SU-DHL-6 (cell line): ENCODE data around the gene MYBPC3.

ENCODE experiments used
- H2AFZ ChIP-seq: fragments of 200-600 bp; sonication (generic); 2 replicates; pipeline ENCODE4 v1.6.1; 2014; ENCODE audit warnings: low read depth, mild to moderate bottlenecking, moderate library complexity, mixed read lengths, antibody characterized with exemption, low read length; ENCODE audit not compliant: severe bottlenecking
- H3F3A ChIP-seq: fragments of 200-600 bp; shearing (Covaris generic); 2 replicates; pipeline ENCODE4 v1.6.0; 2016; ENCODE audit warnings: antibody characterized with exemption, mild to moderate bottlenecking; ENCODE audit not compliant: insufficient read depth
- H3K27ac ChIP-seq: fragments of 200-600 bp; sonication (generic); 2 replicates; pipeline ENCODE4 v1.5.1; 2016; ENCODE audit warnings: low read depth, mild to moderate bottlenecking, low read length, moderate library complexity, mixed read lengths
- H3K27me3 ChIP-seq: fragments of 200-600 bp; sonication (generic), shearing (Covaris generic); 2 replicates; pipeline ENCODE4 v1.6.0; 2014; ENCODE audit warnings: mild to moderate bottlenecking, low read length
- H3K36me3 ChIP-seq: fragments of 200-600 bp; sonication (generic); 2 replicates; pipeline ENCODE4 v1.6.1; 2014; ENCODE audit warnings: mild to moderate bottlenecking, low read length, mixed read lengths
- H3K4me2 ChIP-seq: fragments of 300-600, 200-600 bp; shearing (Covaris generic), sonication (generic); 2 replicates; pipeline ENCODE4 v1.6.0; 2014; ENCODE audit warnings: low read length, low read depth, mild to moderate bottlenecking; ENCODE audit not compliant: poor library complexity, severe bottlenecking
- H3K4me3 ChIP-seq: fragments of 200-600 bp; sonication (generic); 2 replicates; pipeline ENCODE4 v1.5.1; 2014; ENCODE audit warnings: antibody characterized with exemption, low read length, mild to moderate bottlenecking, mixed read lengths; ENCODE audit not compliant: insufficient read depth, poor library complexity, severe bottlenecking
- H3K79me2 ChIP-seq: fragments of 200-600 bp; sonication (generic); 2 replicates; pipeline ENCODE4 v1.6.1; 2014; ENCODE audit warnings: mild to moderate bottlenecking, low read length, moderate library complexity; ENCODE audit not compliant: insufficient read depth
- H3K9ac ChIP-seq: fragments of 200-600 bp; sonication (generic); 2 replicates; pipeline ENCODE4 v1.7.0; 2014; ENCODE audit warnings: mild to moderate bottlenecking, low read length
- H3K9me2 ChIP-seq: fragments of 200-600 bp; sonication (generic); replicated peaks from 2 replicates; pipeline ENCODE4 v1.6.1; 2014; ENCODE audit warnings: low read length; ENCODE audit not compliant: insufficient read depth
- H3K9me3 ChIP-seq: fragments of 200-600 bp; sonication (generic); 2 replicates; pipeline ENCODE4 v1.6.1; 2014; ENCODE audit warnings: low read length, mixed read lengths; ENCODE audit not compliant: insufficient read depth
- H4K20me1 ChIP-seq: fragments of 200-600 bp; sonication (generic); 2 replicates; pipeline ENCODE4 v1.6.1; 2014; ENCODE audit warnings: low read depth, mild to moderate bottlenecking, antibody characterized with exemption, low read length, moderate library complexity, mixed read lengths
- EZH2phosphoT487 ChIP-seq: fragments of 200-600 bp; sonication (generic), shearing (Covaris generic); conservative IDR thresholded peaks from 2 replicates; pipeline ENCODE4 v1.6.1; 2018; ENCODE audit warnings: mild to moderate bottlenecking, antibody characterized with exemption, low read length, moderate library complexity, mixed read lengths
- TF ChIP-seq, protein P1 (sequence below): fragments of 200-600 bp; sonication (generic); IDR thresholded peaks from one replicate; pipeline ENCODE4 v1.5.1; 2017; ENCODE audit warnings: antibody characterized with exemption, mild to moderate bottlenecking, low read length, moderate library complexity; ENCODE audit not compliant: insufficient read depth, poor library complexity, severe bottlenecking

MYBPC3 gene

DNA sequence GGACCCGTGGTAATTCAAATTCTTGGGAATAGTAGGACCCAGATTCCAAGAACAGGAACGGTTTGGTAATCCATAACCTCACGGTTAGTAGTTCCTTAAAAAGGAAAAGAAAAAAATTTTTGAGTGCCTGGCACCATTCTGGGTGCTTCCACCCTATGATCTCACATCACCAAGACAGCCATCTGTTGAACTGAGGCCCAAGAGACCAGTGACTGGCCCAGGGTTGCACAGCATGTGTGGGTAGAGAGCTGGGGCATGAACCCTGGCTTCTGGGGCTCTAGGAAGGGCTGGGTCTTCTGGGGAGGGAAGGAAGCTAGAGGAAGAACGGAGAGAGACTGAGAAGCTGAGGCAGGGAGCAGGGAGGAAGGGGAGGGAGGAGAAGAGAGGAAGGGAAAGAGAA, 30.6 kb upstream of the MYBPC3 start:
- H3K79me2 ChIP-seq, result peaks cover 3% of the 10 kb centered on the region
- no peak overlapping the region for H2AFZ ChIP-seq
- H3K36me3 ChIP-seq, result no peaks in the 10 kb centered on the region
- TF ChIP-seq, protein P1, sequence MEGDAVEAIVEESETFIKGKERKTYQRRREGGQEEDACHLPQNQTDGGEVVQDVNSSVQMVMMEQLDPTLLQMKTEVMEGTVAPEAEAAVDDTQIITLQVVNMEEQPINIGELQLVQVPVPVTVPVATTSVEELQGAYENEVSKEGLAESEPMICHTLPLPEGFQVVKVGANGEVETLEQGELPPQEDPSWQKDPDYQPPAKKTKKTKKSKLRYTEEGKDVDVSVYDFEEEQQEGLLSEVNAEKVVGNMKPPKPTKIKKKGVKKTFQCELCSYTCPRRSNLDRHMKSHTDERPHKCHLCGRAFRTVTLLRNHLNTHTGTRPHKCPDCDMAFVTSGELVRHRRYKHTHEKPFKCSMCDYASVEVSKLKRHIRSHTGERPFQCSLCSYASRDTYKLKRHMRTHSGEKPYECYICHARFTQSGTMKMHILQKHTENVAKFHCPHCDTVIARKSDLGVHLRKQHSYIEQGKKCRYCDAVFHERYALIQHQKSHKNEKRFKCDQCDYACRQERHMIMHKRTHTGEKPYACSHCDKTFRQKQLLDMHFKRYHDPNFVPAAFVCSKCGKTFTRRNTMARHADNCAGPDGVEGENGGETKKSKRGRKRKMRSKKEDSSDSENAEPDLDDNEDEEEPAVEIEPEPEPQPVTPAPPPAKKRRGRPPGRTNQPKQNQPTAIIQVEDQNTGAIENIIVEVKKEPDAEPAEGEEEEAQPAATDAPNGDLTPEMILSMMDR, result no peak
- no peak for TF ChIP-seq EZH2phosphoT487
- no peaks in the 10 kb centered on the region for H3K9me2 ChIP-seq
- H3K4me2 ChIP-seq, result no peak overlapping the region
- H3K27me3 ChIP-seq, result no peaks in the 10 kb centered on the region
- H3K9ac ChIP-seq, result no peak overlapping the region
- no peak overlapping the region for H3K4me3 ChIP-seq
- H4K20me1 ChIP-seq, result no peaks in the 10 kb centered on the region
- no peaks in the 10 kb centered on the region for H3K9me3 ChIP-seq
- H3F3A ChIP-seq, result no peaks in the 10 kb centered on the region
- H3K27ac ChIP-seq, result no peak overlapping the region

DNA sequence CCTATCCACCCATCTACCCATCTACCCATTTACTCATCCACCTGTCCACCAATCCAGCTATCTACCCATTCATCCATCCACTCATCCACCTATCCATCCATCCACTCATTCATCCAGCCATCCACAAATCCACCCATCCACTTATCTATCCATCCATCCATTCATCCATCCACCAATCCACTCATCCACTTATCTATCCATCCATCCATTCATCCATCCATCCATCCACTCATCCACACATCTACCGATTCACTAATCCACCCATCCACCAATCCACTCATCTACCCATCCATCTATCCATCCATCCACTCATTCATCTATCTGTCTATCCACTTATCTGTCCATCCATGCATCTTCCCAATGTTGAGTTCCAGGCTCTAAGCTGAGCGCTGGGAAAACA, 27.6 kb upstream of the MYBPC3 start:
- Histone ChIP-seq H3K9ac (no peak overlapping the region), H3F3A (no peaks in the 10 kb centered on the region), H4K20me1 (no peaks in the 10 kb centered on the region), H3K9me3 (no peaks in the 10 kb centered on the region), H3K27ac (no peak overlapping the region), H3K9me2 (no peaks in the 10 kb centered on the region), H3K79me2 (peaks cover 26% of the 10 kb centered on the region), H2AFZ (no peak overlapping the region), H3K4me3 (no peak overlapping the region), H3K27me3 (no peaks in the 10 kb centered on the region), H3K36me3 (no peaks in the 10 kb centered on the region), H3K4me2 (no peak overlapping the region)
- TF ChIP-seq, protein P1, result no peak
- TF ChIP-seq EZH2phosphoT487, result no peak

DNA sequence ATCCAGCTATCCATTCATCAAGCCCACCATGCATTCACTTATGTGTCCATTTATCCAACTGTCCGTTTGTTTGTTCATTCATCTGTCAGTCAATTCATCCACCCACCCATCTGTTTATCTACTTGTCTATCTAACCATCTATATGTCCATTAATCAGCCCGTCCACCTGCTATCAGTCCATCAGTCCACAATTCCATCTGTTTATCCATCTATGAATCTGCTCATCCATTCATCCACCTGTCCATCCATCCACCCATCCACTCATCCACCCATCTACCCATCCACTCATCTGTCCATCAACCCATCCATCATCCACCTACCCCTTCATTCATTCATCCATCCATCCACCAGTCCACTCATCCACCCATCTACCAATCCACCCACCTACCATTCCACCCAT, 26.8 kb upstream of the MYBPC3 start:
- no peaks in the 10 kb centered on the region for H3K27me3 ChIP-seq
- H4K20me1 ChIP-seq, result no peaks in the 10 kb centered on the region
- no peaks in the 10 kb centered on the region for H3F3A ChIP-seq
- H3K9ac ChIP-seq, result no peak overlapping the region
- no peaks in the 10 kb centered on the region for H3K9me3 ChIP-seq
- no peaks in the 10 kb centered on the region for H3K9me2 ChIP-seq
- no peak overlapping the region for H3K4me3 ChIP-seq
- TF ChIP-seq, protein P1, result no peak
- no peak for TF ChIP-seq EZH2phosphoT487
- no peak overlapping the region for H3K27ac ChIP-seq
- peaks cover 26% of the 10 kb centered on the region for H3K79me2 ChIP-seq
- H3K4me2 ChIP-seq, result peak overlapping the region; percentile 79
- no peak overlapping the region for H2AFZ ChIP-seq
- no peaks in the 10 kb centered on the region for H3K36me3 ChIP-seq

DNA sequence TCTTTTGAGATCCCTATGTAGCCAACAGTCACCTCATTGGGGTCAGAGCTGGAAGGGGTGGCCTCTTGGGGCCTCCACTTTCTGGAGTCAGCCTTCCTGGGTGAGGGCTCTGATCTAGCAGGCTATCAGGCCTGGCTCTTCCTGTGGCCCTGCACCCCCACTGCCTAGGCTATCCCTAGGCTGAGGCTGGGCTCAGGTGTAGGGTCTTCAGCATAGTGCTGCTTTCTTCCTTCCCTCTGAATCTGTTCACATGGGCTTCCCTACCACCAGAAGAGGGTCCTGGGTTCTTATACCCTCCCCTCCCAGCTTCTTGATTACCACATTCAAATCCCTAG, 26.3 kb upstream of the MYBPC3 start:
- Histone ChIP-seq H3K9ac (peak overlapping the region; percentile 97), H3K9me2 (no peaks in the 10 kb centered on the region), H3K9me3 (no peaks in the 10 kb centered on the region), H3K79me2 (peaks cover 26% of the 10 kb centered on the region), H4K20me1 (no peaks in the 10 kb centered on the region), H2AFZ (peak overlapping the region; percentile 81), H3F3A (no peaks in the 10 kb centered on the region), H3K27ac (peak overlapping the region; percentile 90), H3K36me3 (no peaks in the 10 kb centered on the region), H3K4me3 (peak overlapping the region; percentile 74), H3K27me3 (no peaks in the 10 kb centered on the region), H3K4me2 (peak overlapping the region; percentile 79)
- no peak for TF ChIP-seq EZH2phosphoT487
- TF ChIP-seq, protein P1, result no peak
